GM12801 (cell line): ENCODE measurements around the gene NRDE2.

Source experiments
- CTCF ChIP-seq: IDR thresholded peaks from one replicate; pipeline ENCODE4 v1.5.1; 2011; ENCODE audit warnings: control low read depth; ENCODE audit not compliant: insufficient read length; ENCODE audit errors: extremely low read depth

The NRDE2 gene, protein sequence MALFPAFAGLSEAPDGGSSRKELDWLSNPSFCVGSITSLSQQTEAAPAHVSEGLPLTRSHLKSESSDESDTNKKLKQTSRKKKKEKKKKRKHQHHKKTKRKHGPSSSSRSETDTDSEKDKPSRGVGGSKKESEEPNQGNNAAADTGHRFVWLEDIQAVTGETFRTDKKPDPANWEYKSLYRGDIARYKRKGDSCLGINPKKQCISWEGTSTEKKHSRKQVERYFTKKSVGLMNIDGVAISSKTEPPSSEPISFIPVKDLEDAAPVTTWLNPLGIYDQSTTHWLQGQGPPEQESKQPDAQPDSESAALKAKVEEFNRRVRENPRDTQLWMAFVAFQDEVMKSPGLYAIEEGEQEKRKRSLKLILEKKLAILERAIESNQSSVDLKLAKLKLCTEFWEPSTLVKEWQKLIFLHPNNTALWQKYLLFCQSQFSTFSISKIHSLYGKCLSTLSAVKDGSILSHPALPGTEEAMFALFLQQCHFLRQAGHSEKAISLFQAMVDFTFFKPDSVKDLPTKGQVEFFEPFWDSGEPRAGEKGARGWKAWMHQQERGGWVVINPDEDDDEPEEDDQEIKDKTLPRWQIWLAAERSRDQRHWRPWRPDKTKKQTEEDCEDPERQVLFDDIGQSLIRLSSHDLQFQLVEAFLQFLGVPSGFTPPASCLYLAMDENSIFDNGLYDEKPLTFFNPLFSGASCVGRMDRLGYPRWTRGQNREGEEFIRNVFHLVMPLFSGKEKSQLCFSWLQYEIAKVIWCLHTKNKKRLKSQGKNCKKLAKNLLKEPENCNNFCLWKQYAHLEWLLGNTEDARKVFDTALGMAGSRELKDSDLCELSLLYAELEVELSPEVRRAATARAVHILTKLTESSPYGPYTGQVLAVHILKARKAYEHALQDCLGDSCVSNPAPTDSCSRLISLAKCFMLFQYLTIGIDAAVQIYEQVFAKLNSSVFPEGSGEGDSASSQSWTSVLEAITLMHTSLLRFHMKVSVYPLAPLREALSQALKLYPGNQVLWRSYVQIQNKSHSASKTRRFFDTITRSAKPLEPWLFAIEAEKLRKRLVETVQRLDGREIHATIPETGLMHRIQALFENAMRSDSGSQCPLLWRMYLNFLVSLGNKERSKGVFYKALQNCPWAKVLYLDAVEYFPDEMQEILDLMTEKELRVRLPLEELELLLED

DNA sequence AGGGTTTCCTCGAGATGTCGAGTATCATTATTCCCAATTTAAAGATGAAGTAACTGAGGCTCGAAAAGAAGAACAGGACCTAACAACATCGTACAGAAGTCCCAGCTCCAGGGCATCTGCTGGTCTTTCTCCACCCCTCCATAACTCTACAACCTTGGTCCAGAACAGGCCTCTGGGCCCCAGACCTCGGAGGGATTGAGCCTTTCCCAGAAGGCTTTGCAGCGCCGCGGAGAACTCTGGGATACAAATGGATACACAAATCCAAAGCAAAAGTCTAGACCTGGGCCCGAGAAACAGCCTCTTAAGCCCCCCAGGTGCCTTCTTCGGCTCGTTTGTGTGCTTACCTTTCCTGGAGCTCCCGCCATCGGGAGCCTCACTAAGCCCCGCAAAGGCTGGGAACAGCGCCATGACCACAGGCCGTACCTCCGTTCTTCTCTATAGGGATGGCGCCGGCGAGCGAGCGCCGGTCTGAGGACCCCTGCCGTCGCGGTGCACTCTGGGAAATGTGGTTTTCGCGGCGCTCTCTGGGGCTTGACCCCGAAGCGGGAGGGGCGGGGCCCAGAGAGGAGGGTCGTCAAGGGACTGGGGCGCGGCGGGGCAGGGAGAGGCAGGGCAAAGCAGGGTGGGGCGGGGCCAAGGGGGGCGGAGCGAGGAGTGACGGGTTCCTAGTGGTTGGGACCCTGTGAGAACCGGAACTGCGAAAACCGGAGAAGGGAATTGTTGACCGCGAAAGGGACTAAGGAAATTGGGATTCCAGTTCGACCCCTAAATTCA lies at the start of gene NRDE2:
TSS of gene NRDE2 (minus strand) at position 445 of the 774 bp plus-strand sequence. CDS start at position 408, 37 bp downstream.
- no peak for TF ChIP-seq CTCF

- TF ChIP-seq CTCF = no peak
These were observed 49.5 kb upstream of the NRDE2 start for GRCh38 chr14:90381011-90381786.

DNA sequence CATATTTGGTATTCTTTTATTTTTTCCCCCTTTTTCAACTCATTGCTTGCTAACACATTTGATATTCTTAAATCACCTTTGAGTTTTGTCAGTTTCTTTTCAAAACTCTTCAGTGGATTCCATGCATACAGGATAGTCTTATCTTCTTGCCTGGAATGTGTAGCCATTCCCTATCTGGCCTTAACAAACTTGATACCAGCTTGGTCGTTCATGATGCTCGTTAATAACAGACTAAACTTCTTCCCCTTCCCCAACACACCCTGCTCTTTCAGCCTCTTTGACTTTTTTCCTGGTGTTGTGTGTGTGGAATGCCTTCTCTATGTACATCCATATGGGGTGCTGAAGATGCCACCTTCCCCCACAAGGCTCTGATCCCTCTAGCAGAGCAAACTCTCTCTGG lies 47.4 kb upstream of the NRDE2 start:
- TF ChIP-seq CTCF = no peak

GRCh38 chr14:90378249-90378648 lies 46.5 kb upstream of the NRDE2 start:
- no peak for TF ChIP-seq CTCF

DNA sequence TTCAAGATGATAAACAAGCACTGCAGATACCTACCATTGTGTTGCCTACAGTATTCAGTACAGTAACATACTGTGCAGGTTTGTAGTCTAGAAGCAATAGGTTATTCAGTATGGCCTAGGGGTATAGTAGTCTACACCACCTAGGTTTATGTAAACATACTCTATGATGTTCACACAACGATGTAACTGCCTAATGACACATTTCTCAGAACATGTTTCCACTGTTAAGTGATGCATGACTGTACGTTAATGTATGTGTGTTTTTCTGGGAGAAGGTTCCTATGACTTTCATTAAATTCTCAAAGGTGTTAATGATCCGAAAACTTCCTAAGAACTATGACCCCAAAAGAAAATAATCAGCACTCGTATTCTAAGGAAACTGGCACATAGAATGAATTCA lies 44.2 kb upstream of the NRDE2 start:
- TF ChIP-seq CTCF = no peak

GRCh38 chr14:90374813-90375212 lies 43.1 kb upstream of the NRDE2 start:
- TF ChIP-seq CTCF = no peak
